GM18858 (cell line): ENCODE data around the gene SUFU.
"Not testable (repeated sequence)": the region's sequence is repeated elsewhere in the genome, so short reads cannot be mapped to it uniquely, and the experiment has no call there.

Source experiments
- ATAC-seq: cut with Tn5 transposase; IDR thresholded peaks from one replicate; pipeline ENCODE4 v1.9.1; 2021; ENCODE audit not compliant: unreplicated experiment

Gene SUFU

DNA sequence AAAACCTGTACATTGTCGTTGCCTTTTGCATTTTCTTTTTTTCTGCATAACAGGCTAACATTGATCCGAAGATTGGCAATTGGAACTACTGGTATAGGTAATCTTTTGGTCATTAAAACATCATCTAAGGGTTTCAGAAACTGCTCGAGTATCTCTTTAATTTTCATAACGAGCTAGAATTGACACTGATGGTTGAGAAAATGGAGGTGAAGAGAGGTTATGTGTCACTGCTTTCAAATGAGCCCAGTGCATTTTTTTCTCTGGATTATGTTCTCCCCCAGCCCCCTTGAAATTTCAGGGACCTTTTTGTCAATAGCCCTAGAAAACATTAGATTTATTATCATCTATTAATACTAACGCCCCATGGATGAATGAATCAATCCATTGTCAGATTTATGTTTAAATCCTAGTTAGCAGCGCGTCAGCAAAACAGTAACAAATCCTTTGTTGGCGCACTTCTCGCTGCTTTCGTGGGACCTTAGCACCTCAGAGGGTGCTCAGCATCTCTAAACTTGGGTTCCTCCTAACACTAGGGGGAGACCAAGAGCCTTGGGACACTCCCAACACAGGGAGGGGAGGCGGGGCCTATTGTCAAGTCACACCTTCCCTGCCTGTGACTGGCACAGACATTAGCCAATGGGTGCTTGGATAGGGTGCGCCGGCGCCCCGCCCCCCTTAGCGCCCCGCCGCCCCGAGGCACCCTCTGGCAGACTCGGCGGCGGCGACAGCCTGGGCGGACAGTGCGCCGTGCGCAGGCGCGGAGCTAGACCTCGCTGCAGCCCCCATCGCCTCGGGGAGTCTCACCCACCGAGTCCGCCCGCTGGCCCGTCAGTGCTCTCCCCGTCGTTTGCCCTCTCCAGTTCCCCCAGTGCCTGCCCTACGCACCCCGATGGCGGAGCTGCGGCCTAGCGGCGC lies at the start of gene SUFU:
Gene SUFU, plus strand, starts transcription at position 709 of the 915 bp plus-strand sequence. Its CDS starts 181 bp downstream, at position 890.
- ATAC-seq = peak; percentile 46

DNA sequence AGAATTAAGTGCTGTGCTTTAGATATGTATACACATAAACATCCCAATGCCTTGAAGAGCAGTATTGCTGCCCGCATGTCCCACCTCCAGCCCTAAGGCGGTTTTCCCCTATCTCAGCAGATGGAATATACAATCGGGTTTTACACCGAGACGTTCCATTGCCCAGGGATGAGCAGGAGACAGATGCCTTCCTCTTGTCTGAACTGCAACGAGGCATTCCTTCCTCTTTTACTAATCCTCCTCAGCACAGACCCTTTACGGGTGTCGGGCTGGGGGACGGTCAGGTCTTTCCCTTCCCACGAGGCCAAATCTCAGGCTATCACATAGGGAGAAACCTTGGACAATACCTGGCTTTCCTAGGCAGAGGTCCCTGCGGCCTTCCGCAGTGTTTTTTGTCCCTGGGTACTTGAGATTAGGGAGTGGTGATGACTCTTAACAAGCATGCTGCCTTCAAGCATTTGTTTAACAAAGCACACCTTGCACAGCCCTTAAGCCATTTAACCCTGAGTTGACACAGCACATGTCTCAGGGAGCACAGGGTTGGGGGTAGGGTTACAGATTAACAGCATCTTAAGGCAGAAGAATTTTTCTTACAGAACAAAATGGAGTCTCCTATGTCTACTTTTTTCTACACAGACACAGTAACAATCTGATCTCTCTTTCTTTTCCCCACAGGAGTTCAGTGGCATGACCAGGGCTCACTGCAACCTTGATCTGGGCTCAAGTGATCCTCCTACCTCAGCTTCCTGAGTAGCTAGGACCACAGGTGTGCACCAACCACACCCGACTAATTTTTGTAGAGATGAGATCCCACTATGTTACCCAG lies 48.9 kb upstream of the SUFU start:
- not testable (repeated sequence) for ATAC-seq

DNA sequence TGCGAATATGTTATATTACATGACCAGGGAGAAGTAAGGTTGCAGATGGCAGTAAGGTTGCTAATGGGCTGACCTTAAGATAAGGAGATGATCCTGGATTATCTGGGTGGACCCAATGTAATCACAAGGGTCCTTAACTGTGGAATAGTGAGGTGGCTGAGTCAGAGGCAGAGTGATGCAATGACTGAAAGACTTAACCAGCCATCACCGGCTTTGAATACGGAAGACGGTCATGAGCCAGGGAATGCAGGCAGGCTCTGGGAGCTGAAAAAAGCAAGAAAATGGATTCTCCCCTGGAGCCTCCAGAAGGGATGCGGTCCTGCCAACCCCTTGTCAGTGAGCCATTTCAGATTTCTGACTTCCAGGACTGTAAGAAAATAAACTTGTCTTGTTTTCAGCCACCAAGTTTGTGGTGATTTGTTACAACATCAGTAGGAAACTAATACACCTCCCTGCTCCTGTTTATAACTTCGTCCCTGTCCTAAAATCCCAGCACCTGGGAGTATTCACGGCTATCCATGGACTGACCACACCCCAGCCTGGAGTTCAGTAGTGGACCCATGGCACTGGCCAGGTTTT lies 47.8 kb upstream of the SUFU start:
- no peak for ATAC-seq

DNA sequence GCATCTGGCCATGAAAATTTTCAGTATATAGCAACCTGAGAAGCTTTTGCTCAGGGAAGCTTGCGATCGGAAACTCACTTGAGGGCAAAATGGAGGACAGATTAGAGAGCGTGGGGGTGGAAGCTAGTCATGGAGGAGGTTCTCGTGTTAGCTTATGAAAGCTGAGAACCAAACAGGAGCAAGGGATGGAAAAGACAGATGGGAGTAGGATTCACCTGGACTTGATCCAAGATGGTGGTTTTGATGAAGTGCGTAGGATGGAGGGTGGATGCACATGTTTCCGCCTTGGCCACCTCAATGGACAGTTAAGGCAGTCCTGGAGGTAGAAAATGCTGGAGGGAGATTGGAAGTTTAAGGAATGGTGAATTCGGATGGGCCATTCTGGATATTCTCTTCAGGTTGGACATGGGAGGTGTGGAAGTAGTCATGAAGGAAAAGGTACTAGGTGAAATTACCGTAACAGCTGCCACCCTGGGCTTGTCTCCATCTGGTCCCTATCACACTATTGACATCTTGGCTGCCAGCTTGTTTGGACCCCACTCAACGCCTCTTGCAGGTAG lies 46.1 kb upstream of the SUFU start:
- no peak for ATAC-seq

DNA sequence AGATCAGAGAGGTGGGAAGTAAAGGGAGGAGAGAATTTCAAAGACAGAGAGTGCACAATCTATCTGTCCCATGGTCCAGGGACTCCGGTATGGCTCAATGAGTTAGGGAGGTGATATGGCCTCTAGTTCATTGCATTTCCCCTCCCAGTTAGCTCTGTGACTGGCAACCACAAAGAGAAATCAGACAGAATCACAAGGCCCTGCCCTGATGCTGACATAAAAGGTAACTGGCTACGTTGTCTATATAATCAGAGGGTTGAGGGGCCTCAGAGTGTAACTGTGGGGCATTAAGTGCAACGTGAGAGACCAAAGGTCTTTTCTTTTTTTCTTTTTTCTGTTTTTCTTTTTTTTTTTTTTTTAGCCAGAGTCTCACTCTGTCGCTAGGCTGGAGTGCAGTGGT lies 45.1 kb upstream of the SUFU start:
- ATAC-seq = no peak

DNA sequence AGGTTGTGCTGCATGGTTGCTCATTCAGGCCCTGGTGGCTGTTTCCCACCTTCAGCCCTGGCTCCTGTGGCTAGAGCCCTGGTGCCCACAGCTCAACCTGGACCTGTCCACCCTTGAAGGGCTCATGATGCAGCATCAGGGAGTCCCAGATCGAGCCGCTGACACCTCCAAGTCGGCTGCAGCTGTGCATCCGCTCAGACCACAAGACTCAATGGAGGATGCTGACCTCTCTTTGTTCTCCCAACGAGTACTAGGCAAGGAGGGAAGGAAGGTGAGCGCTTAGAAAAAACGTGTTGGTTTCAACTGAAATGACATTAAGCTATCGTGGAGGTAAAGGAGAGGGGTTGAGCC lies 43.0 kb upstream of the SUFU start:
- no peak for ATAC-seq

DNA sequence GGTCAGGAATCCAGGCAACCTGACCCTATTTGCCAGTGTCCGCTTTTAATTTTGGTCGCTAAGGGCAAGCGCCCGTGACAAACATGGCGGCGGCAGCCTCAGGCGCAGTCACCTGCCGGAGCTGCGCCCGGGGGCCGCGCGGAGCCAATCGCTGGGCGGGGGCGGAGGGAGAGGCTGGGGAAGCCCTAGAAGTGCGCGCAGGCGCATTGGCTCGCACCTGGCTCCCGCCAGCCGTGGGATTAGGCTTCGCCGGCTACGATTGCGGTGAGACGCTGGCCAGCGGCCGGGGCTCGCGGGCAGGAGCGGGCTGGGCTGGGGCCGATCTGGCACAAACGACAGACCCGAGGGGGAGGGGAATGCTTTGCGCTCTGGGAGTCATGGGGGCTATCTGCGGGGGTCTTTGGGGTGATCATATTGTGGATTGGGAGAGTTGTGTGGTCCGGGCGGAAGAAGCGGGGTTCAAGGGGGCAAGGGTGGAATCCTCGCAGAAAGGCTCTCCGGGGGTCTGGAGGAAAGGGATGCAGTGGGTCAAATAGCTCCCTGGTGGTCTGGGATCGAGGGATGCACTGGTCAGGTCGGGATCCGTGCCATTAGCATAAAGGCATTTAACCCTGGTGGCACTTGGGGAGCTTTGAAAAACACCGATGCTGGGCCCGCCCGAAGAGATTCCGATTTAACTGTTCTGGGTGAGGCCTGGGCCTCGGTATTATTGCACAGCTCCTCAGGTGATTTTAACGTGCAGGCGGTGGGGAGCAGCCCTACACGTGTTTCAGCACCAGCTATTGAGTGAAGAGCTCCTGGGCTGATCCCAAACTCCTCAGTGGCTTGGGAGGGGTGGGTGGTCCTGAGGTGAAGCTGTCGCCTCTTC lies 42.4 kb upstream of the SUFU start:
- no peak for ATAC-seq

DNA sequence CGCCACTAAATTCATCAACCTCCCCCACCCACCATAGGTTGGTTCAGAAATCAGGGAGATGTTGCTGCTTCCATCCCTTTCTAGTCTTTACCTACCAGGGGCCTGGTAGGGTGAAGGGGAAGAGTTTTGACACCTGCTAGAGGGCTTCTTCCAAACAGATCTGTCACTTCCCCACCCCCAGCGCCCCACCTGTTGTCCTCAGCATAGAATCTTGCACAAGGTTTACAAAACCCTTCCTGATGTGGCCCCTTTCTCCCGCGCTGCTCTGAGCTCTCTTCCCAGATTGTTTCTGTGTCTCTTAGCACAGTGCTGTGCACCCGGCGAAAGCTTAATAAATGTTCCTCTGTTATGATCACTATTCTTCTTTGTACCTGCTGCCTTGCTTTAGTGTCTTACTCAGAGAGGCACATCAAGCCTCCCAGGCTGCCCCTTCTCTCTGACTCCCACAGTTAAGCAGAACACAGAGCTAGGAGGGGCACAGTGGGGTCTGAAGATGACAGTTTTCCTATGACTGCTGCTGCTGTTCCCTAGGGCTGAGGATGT lies 41.2 kb upstream of the SUFU start:
- no peak for ATAC-seq

DNA sequence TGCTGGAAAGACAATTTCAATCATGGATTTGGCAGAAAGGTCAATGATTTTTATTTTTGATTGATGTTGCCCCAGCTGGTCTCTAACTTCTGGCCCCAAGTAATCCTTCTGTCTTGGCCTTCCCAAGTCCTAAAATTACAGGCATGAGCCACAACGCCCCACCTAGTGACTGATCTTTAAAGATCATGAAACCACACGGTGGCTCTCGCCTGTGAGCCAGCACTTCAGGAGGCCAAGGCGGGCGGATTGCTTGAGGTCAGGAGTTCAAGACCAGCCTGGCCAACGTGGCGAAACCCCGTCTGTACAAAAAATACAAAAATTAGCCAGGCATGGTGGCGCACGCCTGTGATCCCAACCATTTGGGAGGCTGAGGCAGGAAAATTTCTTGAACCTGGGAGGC lies 39.8 kb upstream of the SUFU start:
- ATAC-seq = no peak

DNA sequence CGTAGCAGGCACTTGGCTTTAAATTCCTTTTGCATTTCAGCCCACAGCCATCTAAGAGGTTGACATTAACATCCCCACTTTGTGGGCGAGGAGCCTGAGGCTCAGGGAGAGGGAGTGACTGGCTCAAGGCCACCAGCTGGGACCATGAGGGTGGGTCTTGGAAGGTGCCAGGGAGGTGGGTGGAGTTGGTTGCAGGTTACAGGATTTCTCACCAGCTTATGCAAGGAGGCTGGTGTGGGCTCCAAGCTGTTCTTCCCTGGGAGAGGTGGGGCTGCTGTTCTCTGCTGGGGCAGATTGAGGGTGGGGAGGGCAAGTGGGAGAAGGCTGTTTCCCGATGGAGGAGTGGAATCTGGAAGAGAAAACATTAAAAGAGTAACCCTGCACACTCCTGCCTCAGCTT lies 38.3 kb upstream of the SUFU start:
- no peak for ATAC-seq

DNA sequence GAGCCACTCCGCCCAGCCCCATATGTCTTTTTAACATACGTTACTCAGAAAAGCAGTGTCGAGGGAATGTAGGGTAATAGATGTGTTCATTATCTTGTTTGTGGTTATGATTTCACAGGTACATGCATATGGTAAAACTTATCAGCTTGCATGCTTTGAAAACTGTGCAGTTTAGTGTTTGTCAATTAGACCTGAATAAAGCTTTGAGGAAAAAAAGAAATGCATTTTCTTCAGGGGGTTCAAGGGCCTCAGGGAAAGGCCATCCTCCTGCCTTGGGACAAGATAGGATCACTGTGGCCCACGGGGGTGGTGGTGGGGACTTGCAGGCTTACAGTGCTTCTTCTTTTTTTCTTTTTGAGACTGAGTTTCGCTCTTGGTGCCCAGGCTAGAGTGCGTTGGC lies 36.5 kb upstream of the SUFU start:
- no peak for ATAC-seq

DNA sequence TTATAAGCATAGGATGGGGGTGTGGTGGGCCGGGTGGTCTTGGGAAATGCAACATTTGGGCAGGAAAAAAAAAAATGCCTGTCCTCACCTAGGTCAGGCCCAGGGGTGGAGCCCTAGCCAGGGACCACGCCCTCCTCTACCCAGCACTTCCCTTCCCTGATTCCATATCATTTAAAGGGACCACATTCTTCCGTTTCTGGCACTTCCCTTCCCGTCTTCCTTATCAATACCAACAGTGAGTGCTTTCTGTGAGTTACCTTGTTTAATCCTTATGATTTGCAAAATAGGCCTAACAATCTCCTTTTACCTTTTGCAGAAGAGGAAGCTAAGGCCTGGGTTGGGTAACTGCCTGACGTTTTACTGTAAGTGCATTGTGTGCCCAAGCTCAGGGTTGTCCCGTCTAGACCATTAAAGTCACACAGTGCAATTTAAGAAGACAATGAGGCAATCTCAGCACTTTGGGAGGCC lies 35.8 kb upstream of the SUFU start:
- no peak for ATAC-seq

DNA sequence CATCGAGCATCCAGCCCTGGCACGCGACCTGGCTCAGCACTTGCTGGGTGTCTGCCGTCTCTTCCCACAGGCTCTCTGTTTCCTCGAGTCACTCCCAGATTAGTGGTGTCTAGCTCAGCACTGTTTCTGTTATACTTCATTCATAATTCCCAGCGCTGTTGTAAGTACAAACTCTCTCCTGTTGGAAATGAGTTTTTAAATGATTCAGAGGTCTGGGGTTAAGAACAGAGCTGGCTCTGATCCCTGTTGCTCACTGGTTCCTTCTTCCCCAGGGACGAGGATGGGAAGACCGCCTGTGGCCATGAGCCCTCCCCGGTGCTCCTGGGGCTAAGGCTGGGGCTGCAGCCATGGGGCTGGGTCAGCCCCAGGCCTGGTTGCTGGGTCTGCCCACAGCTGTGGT lies 35.1 kb upstream of the SUFU start:
- ATAC-seq = no peak

DNA sequence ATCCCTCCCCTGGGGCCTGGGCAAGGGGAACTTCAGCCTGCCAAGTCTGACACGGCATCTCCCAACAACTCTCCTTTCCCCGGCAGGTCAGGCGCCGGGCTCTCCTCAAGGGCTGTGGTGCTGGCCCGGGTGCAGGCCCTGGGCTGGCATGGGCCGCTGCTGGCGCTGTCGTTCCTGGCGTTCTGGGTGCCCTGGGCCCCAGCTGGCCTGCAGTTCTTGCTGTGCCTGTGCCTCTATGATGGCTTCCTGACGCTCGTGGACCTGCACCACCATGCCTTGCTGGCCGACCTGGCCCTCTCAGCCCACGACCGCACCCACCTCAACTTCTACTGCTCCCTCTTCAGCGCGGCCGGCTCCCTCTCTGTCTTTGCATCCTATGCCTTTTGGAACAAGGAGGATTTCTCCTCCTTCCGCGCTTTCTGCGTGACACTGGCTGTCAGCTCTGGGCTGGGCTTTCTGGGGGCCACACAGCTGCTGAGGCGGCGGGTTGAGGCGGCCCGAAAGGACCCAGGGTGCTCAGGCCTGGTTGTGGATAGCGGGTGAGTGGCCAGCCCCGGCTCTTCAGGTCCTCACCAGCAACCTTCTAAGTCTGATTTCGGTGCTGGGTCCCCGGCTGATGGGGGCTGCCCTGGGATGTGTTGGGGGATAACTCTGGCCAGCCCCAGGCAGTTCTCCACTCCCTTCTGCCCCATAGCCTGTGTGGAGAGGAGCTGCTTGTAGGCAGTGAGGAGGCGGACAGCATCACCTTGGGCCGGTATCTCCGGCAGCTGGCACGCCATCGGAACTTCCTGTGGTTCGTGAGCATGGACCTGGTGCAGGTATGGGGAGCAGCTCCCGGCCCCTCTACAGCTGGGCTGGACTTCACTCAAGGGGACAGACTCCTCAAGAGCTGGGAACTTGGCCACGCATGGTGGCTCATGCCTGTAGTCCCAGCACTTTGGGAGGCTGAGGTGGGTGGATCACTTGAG lies 32.9 kb upstream of the SUFU start:
- ATAC-seq = no peak

DNA sequence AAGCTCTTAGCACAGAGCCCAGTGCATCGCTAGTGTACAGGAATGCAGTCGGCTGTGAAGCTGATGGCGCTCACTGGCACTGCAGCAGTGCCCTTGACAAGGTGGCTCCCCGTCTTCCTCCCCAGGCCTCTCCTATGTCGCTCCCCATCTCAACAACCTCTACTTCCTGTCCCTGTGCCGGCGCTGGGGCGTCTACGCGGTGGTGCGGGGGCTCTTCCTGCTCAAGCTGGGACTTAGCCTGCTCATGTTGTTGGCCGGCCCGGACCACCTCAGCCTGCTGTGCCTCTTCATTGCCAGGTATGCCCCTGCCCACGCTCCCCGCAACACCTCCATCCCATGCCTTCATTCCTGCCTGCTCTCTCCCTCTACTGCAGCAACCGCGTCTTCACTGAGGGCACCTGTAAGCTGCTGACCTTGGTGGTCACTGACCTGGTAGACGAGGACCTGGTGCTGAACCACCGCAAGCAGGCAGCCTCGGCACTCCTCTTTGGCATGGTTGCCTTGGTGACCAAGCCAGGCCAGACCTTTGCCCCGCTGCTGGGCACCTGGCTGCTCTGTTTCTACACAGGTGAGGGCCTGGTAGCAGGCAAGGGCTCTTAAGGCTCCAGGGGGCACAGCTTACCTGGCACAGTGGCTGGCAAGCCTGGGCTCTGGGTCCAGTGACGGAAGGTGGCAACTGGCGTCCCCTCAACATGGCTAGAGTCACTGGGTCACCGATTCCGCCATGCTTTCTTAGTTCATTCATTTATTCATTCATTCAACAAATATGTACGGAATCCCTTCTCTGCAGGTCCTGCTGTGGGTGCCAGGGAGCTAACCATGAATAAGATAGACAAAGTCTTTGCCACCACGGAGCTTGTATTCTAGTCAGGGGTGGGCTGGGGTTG lies 30.1 kb upstream of the SUFU start:
- ATAC-seq = no peak

DNA sequence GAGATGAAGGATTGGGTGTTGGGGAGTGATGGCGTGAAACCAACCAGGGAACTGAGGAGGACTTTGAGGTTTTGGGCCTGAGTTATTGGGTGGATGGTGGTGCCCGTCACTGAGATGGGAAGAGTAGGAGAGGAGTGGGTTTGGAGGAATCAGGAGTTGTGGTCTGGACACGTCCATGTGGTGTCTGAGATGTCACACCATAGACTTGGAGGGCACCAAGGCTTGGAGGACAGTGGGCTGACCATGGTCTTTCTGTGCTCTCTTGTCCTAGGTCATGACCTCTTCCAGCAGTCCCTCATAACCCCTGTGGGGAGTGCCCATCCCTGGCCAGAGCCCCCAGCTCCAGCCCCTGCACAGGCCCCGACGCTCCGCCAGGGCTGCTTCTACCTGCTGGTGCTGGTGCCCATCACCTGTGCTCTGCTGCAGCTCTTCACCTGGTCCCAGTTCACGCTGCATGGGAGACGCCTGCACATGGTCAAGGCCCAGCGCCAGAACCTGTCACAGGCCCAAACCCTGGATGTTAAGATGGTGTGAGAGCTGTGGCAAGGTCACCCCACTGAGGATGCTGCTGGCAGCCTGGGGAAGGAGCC lies 28.2 kb upstream of the SUFU start:
- no peak for ATAC-seq

DNA sequence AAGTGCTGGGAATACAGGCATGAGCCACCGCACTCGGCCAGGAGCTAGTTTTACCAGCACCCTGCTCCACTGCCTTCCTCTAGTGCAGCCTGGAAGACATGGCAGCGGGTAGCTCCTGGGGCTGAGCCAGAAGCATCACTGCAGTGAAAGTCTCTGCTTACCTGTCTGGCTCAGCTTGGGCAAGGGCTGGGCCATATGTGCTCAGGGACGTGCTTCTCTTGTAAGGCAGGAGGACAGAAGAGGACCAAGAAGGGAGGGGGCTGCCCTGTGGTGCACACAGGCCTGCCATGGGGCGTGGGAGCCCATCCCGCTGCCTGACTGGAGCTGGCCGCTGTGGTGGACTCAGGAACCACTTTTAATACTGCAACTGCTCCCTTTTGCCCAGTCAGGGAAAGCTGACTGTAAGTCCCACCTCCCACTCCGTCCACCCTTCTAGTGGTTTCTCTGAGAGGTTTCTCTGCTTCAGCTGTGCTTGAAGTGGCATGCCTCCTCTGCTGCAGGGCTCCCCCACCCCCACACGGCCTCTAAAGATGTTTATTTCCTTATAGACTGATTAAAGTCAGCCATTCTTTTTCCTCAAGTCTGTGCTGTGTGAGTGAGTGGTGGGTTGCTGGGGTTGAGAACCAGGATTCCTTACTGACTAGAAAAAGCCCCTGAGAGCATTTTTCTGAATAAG lies 27.2 kb upstream of the SUFU start:
- no peak for ATAC-seq
